ENCODE results near the gene CCDC73.

Gene CCDC73

GRCh38 chr11:32562839-32563599, 231.4 kb downstream of the CCDC73 start:
- H3K4me3 ChIP-seq (ENCODE audit: low read depth, low read length): no peak overlapping the region
- no peak for TF ChIP-seq CTCF (IDR thresholded peaks at IDR 0.05; ENCODE audit: insufficient read depth, low read length, missing control alignments)
- ChIA-PET POLR2A (no interaction called here), CTCF (no interaction called here)
- no peak for DNase-seq (ENCODE audit: low read depth, low spot score)

- H3K4me3 ChIP-seq (ENCODE audit: low read depth, low read length): no peak overlapping the region
- ChIA-PET POLR2A (no interaction called here), CTCF (no interaction called here)
- TF ChIP-seq CTCF (IDR thresholded peaks at IDR 0.05; ENCODE audit: insufficient read depth, low read length, missing control alignments): no peak
- no peak for DNase-seq (ENCODE audit: low read depth, low spot score)
These were observed 232.6 kb downstream of the CCDC73 start for GRCh38 chr11:32561835-32562234.

GRCh38 chr11:32555895-32556294, 238.6 kb downstream of the CCDC73 start:
- POLR2A ChIA-PET: no interaction called here
- no peak for TF ChIP-seq CTCF (IDR thresholded peaks at IDR 0.05; ENCODE audit: insufficient read depth, low read length, missing control alignments)

GRCh38 chr11:32555091-32555490, 239.4 kb downstream of the CCDC73 start:
- H3K4me3 ChIP-seq (ENCODE audit: low read depth, low read length): no peak overlapping the region
- DNase-seq (ENCODE audit: low read depth, low spot score): no peak
- ChIA-PET CTCF (no interaction called here), POLR2A (no interaction called here)
- no peak for TF ChIP-seq CTCF (IDR thresholded peaks at IDR 0.05; ENCODE audit: insufficient read depth, low read length, missing control alignments)

More at GRCh38 chr11:32555895-32556294, 238.6 kb downstream of the CCDC73 start:
- CTCF ChIA-PET: no interaction called here
- DNase-seq (ENCODE audit: low read depth, low spot score): no peak
- no peak overlapping the region for H3K4me3 ChIP-seq (ENCODE audit: low read depth, low read length)
